Epidermal melanocyte (primary cell): ENCODE results near the gene ARFGAP3.

Experiments used
- DNase-seq: peaks from one replicate; pipeline ENCODE4 v3.0.0; 2011; ENCODE audit warnings: low spot score; ENCODE audit not compliant: insufficient read length

Gene ARFGAP3

GRCh38 chr22:42820045-42820763 lies 36.9 kb downstream of the ARFGAP3 start:
- DNase-seq, result no peak

GRCh38 chr22:42819412-42820044 lies 37.5 kb downstream of the ARFGAP3 start:
- DNase-seq, result no peak

GRCh38 chr22:42817556-42817955 lies 39.5 kb downstream of the ARFGAP3 start:
- no peak for DNase-seq

- no peak for DNase-seq
These were observed 40.7 kb downstream of the ARFGAP3 start for GRCh38 chr22:42816336-42816735.

GRCh38 chr22:42814616-42815015 lies 42.5 kb downstream of the ARFGAP3 start:
- DNase-seq, result no peak

GRCh38 chr22:42814215-42814614 lies 42.9 kb downstream of the ARFGAP3 start:
- no peak for DNase-seq

- no peak for DNase-seq
These were observed 43.6 kb downstream of the ARFGAP3 start for GRCh38 chr22:42813501-42813900.

GRCh38 chr22:42811459-42811858 lies 45.6 kb downstream of the ARFGAP3 start:
- no peak for DNase-seq

- DNase-seq, result no peak
These were observed 48.6 kb downstream of the ARFGAP3 start for GRCh38 chr22:42808521-42808920.

GRCh38 chr22:42807185-42807584 lies 49.9 kb downstream of the ARFGAP3 start:
- DNase-seq, result no peak

- DNase-seq, result no peak
These were observed 50.9 kb downstream of the ARFGAP3 start for GRCh38 chr22:42805998-42806830.

- DNase-seq, result no peak
These were observed 51.8 kb downstream of the ARFGAP3 start for GRCh38 chr22:42805016-42805997.

GRCh38 chr22:42803389-42803788 lies 53.7 kb downstream of the ARFGAP3 start:
- no peak for DNase-seq

GRCh38 chr22:42801252-42802080 lies 55.6 kb downstream of the ARFGAP3 start:
- no peak for DNase-seq

- no peak for DNase-seq
These were observed 56.4 kb downstream of the ARFGAP3 start for GRCh38 chr22:42800451-42801251.

- no peak for DNase-seq
These were observed 57.3 kb downstream of the ARFGAP3 start for GRCh38 chr22:42799461-42800405.

GRCh38 chr22:42799061-42799460 lies 58.0 kb downstream of the ARFGAP3 start:
- no peak for DNase-seq

GRCh38 chr22:42797011-42797410 lies 60.1 kb downstream of the ARFGAP3 start:
- no peak for DNase-seq
